Loucy (cell line): ENCODE measurements around the gene H1-8.

Experiments
- H2AFZ ChIP-seq: fragments of 200-600 bp; sonication (generic); 2 replicates; pipeline ENCODE4 v1.6.0; 2016; ENCODE audit warnings: antibody characterized with exemption, mild to moderate bottlenecking, low read length, moderate library complexity
- H3F3A ChIP-seq: fragments of 200-600 bp; 2 replicates; pipeline ENCODE4 v1.6.0; 2016; ENCODE audit warnings: antibody characterized with exemption, low read depth, mild to moderate bottlenecking
- H3K27me3 ChIP-seq: fragments of 200-600 bp; sonication (generic); 2 replicates; pipeline ENCODE4 v1.6.1; 2014; ENCODE audit warnings: low read length, mild to moderate bottlenecking; ENCODE audit not compliant: insufficient read depth, poor library complexity, severe bottlenecking
- H3K36me3 ChIP-seq: fragments of 200-600 bp; sonication (generic); 2 replicates; pipeline ENCODE4 v1.6.1; 2016; ENCODE audit warnings: low read length; ENCODE audit not compliant: insufficient read depth
- H3K4me1 ChIP-seq: fragments of 200-600 bp; sonication (generic); 2 replicates; pipeline ENCODE4 v1.5.1; 2014; ENCODE audit warnings: low read length, mild to moderate bottlenecking; ENCODE audit not compliant: insufficient read depth, poor library complexity, severe bottlenecking
- H3K4me2 ChIP-seq: fragments of 200-600 bp; sonication (generic); 2 replicates; pipeline ENCODE4 v1.6.0; 2014; ENCODE audit warnings: antibody characterized with exemption, low read length, low read depth, mild to moderate bottlenecking; ENCODE audit not compliant: poor library complexity, severe bottlenecking
- H3K4me3 ChIP-seq: fragments of 200-600 bp; sonication (generic); 2 replicates; pipeline ENCODE4 v1.5.1; 2014; ENCODE audit warnings: low read length, mild to moderate bottlenecking, mixed read lengths; ENCODE audit not compliant: poor library complexity, severe bottlenecking
- H3K79me2 ChIP-seq: fragments of 200-600 bp; sonication (generic); 2 replicates; pipeline ENCODE4 v1.6.1; 2014; ENCODE audit warnings: low read length; ENCODE audit not compliant: insufficient read depth
- H3K9ac ChIP-seq: fragments of 200-600 bp; sonication (generic); 2 replicates; pipeline ENCODE4 v1.6.0; 2014; ENCODE audit warnings: mild to moderate bottlenecking, low read depth, low read length, moderate library complexity; ENCODE audit not compliant: poor library complexity, severe bottlenecking
- H3K9me2 ChIP-seq: fragments of 200-600 bp; sonication (generic); replicated peaks from 2 replicates; pipeline ENCODE4 v1.6.1; 2016; ENCODE audit warnings: low read depth, low read length, mixed read lengths
- H3K9me3 ChIP-seq: fragments of 200-600 bp; sonication (generic); 2 replicates; pipeline ENCODE4 v1.6.1; 2014; ENCODE audit warnings: mild to moderate bottlenecking, antibody characterized with exemption, low read length, low read depth; ENCODE audit not compliant: insufficient read depth
- H4K20me1 ChIP-seq: fragments of 200-600 bp; sonication (generic); 2 replicates; pipeline ENCODE4 v1.6.0; 2014; ENCODE audit warnings: antibody characterized with exemption, low read length, mild to moderate bottlenecking; ENCODE audit not compliant: insufficient read depth, poor library complexity, severe bottlenecking
- EZH2phosphoT487 ChIP-seq: fragments of 200-600 bp; IDR thresholded peaks from 2 replicates; pipeline ENCODE4 v1.6.1; 2018; ENCODE audit warnings: antibody characterized with exemption, mild to moderate bottlenecking, moderate library complexity, borderline replicate concordance
- TF ChIP-seq, protein P1 (sequence below): fragments of 200-600 bp; sonication (generic); conservative IDR thresholded peaks from 2 replicates; pipeline ENCODE4 v1.5.1; 2014; ENCODE audit warnings: mild to moderate bottlenecking, antibody characterized with exemption, low read length

The H1-8 gene

DNA sequence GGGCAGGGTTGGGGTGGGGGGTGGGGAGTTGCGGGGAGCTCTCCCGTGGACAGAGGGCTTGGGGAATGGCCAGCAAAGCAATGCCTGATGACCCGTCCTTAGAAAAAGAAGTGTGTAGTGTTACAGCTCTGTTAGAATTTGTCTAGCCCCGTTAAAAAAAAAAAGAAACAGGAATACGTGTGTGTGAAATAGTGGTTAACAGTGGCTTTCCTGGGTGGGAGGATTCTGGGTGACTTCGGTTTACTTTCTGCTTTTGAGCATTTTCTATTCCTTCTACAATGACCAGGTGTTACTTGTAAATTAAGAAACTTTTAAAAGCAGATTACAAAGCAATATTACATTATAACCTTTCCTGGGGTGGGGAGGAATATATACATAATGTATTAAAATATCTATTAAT lies 25.0 kb downstream of the H1-8 start:
- Histone ChIP-seq H3K4me2 (no peak overlapping the region), H3K9ac (no peak overlapping the region), H3K9me3 (no peaks in the 10 kb centered on the region), H2AFZ (no peak overlapping the region), H3F3A (no peaks in the 10 kb centered on the region), H3K4me3 (no peak overlapping the region), H3K9me2 (no peaks in the 10 kb centered on the region), H4K20me1 (no peaks in the 10 kb centered on the region), H3K4me1 (no peaks in the 10 kb centered on the region), H3K79me2 (no peaks in the 10 kb centered on the region), H3K27me3 (no peaks in the 10 kb centered on the region), H3K36me3 (peaks cover 32% of the 10 kb centered on the region; the same call in 1 of the 2 replicates)
- no peak for TF ChIP-seq EZH2phosphoT487
- TF ChIP-seq, protein P1, sequence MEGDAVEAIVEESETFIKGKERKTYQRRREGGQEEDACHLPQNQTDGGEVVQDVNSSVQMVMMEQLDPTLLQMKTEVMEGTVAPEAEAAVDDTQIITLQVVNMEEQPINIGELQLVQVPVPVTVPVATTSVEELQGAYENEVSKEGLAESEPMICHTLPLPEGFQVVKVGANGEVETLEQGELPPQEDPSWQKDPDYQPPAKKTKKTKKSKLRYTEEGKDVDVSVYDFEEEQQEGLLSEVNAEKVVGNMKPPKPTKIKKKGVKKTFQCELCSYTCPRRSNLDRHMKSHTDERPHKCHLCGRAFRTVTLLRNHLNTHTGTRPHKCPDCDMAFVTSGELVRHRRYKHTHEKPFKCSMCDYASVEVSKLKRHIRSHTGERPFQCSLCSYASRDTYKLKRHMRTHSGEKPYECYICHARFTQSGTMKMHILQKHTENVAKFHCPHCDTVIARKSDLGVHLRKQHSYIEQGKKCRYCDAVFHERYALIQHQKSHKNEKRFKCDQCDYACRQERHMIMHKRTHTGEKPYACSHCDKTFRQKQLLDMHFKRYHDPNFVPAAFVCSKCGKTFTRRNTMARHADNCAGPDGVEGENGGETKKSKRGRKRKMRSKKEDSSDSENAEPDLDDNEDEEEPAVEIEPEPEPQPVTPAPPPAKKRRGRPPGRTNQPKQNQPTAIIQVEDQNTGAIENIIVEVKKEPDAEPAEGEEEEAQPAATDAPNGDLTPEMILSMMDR: no peak

DNA sequence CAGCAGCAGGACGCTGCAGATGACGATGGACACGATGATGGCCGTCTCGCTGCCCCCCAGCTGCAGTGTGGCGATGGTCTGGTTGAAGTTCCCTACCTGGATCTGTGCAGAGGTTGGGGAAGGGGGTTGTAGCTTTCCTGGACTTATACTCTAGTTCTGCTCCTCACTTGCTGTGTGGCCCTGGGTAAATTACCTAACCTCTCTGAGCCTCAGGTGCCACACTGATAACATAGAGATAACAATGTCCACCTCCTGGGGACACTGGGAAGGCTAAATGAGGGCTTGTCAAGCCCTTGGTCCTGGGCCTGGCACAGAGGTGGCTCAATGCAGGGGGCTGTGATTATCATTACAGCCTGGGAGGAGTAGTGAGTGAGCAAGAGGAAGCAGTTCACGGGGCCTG lies 26.9 kb downstream of the H1-8 start:
- no peaks in the 10 kb centered on the region for H3K79me2 ChIP-seq
- no peaks in the 10 kb centered on the region for H4K20me1 ChIP-seq
- no peak overlapping the region for H3K9ac ChIP-seq
- no peak overlapping the region for H3K4me2 ChIP-seq
- peaks cover 48% of the 10 kb centered on the region; the same call in 1 of the 2 replicates for H3K36me3 ChIP-seq
- no peaks in the 10 kb centered on the region for H3K27me3 ChIP-seq
- H2AFZ ChIP-seq: no peak overlapping the region
- H3K9me2 ChIP-seq: no peaks in the 10 kb centered on the region
- H3F3A ChIP-seq: no peaks in the 10 kb centered on the region
- no peaks in the 10 kb centered on the region for H3K4me1 ChIP-seq
- H3K4me3 ChIP-seq: no peak overlapping the region
- no peak for TF ChIP-seq EZH2phosphoT487
- TF ChIP-seq, protein P1: no peak
- no peaks in the 10 kb centered on the region for H3K9me3 ChIP-seq

DNA sequence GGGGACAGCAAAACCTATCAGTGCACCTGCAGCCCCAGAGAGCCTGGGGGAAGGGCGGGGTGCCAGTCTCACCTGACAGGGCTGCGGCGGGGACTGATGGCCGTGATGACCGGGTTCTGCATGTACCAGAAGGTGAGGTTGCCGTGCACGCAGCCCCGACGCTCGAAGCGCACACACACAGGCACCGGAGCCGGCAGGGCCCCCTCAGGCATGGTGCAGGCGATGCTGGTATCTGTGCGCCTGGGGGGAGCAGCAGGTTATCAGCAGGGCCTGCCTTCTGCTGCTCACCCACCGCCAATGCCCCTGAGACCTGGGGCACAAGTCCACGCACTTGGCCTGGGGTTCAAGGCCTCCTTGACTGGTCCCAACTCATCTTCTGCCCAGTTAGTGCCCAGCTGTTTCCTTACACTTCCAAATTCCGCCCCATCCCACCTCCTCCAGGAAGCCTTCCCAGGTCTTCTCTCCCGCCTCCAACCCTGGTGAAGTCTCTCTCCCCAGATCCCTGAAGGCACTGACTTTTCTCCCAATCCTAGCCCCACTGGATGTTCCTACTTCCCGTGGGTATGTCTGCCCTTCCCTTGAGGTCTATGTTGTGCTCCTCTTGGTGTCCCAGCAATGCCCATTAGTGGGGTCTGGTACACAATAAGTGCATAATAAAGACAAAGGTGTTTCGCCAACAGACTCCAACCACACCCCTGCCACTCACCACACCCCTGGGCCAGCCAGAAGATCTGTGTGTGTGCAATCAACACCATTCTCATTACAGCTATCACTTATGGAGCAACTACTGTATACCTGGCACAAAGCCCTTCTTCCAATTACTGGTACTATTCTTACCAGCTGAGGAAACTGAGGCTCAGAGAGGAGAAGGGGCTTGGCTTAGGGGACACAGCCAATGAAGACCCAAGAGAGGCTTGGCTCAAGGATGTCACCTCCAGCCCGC lies 28.9 kb downstream of the H1-8 start:
- H3K9me2 ChIP-seq: no peaks in the 10 kb centered on the region
- no peaks in the 10 kb centered on the region for H3K79me2 ChIP-seq
- no peaks in the 10 kb centered on the region for H3F3A ChIP-seq
- no peaks in the 10 kb centered on the region for H3K9me3 ChIP-seq
- H4K20me1 ChIP-seq: no peaks in the 10 kb centered on the region
- H3K4me1 ChIP-seq: peaks cover 10% of the 10 kb centered on the region
- no peak overlapping the region for H3K4me3 ChIP-seq
- TF ChIP-seq EZH2phosphoT487: no peak
- TF ChIP-seq, protein P1: no peak
- H3K9ac ChIP-seq: no peak overlapping the region
- H3K36me3 ChIP-seq: peaks cover 49% of the 10 kb centered on the region; the same call in 1 of the 2 replicates
- no peaks in the 10 kb centered on the region for H3K27me3 ChIP-seq
- H2AFZ ChIP-seq: no peak overlapping the region
- H3K4me2 ChIP-seq: no peak overlapping the region
